COLO668 (cell line): ENCODE measurements around the gene ADAMTS17.

Source experiments
- DNase-seq: peaks from one replicate; lab custom pipeline; 2025; ENCODE audit not compliant: unreplicated experiment; lab: John Stamatoyannopoulos, UW

Gene ADAMTS17

GRCh38 chr15:100341750-100342560 lies at the start of gene ADAMTS17:
Gene ADAMTS17, minus strand, starts transcription at chr15:100341975. Its CDS starts 76 bp downstream, at chr15:100341899.
- peak; percentile 79 for DNase-seq

GRCh38 chr15:100385300-100386050 lies 43.7 kb upstream of the ADAMTS17 start:
- DNase-seq: no peak

- DNase-seq: no peak
These were observed 42.3 kb upstream of the ADAMTS17 start for GRCh38 chr15:100384108-100384410.

- no peak for DNase-seq
These were observed 41.7 kb upstream of the ADAMTS17 start for GRCh38 chr15:100383302-100384107.

GRCh38 chr15:100373942-100374341 lies 32.2 kb upstream of the ADAMTS17 start:
- DNase-seq: no peak

- no peak for DNase-seq
These were observed 31.5 kb upstream of the ADAMTS17 start for GRCh38 chr15:100373120-100373896.

GRCh38 chr15:100372739-100373119 lies 31.0 kb upstream of the ADAMTS17 start:
- no peak for DNase-seq

- no peak for DNase-seq
These were observed 13.6 kb upstream of the ADAMTS17 start for GRCh38 chr15:100355342-100355741.

- DNase-seq: no peak
These were observed 11.7 kb upstream of the ADAMTS17 start for GRCh38 chr15:100353449-100353848.

GRCh38 chr15:100350434-100351226 lies 8.9 kb upstream of the ADAMTS17 start:
- DNase-seq: peak; percentile 5

- DNase-seq: peak; percentile 64
These were observed 8.1 kb upstream of the ADAMTS17 start for GRCh38 chr15:100349696-100350433.

- no peak for DNase-seq
These were observed 7.5 kb upstream of the ADAMTS17 start for GRCh38 chr15:100349321-100349695.

- no peak for DNase-seq
These were observed 6.8 kb upstream of the ADAMTS17 start for GRCh38 chr15:100348578-100348977.

GRCh38 chr15:100346866-100347512 lies 5.2 kb upstream of the ADAMTS17 start:
- no peak for DNase-seq

- DNase-seq: no peak
These were observed 3.7 kb upstream of the ADAMTS17 start for GRCh38 chr15:100345438-100345837.

- no peak for DNase-seq
These were observed 1.5 kb upstream of the ADAMTS17 start for GRCh38 chr15:100343251-100343650.

GRCh38 chr15:100341239-100341749 lies 481 bp downstream of the ADAMTS17 start:
- peak; percentile 59 for DNase-seq

GRCh38 chr15:100340721-100341238 lies 995 bp downstream of the ADAMTS17 start:
- no peak for DNase-seq
